Measurements from ENCODE around the gene CRELD1.

DNA sequence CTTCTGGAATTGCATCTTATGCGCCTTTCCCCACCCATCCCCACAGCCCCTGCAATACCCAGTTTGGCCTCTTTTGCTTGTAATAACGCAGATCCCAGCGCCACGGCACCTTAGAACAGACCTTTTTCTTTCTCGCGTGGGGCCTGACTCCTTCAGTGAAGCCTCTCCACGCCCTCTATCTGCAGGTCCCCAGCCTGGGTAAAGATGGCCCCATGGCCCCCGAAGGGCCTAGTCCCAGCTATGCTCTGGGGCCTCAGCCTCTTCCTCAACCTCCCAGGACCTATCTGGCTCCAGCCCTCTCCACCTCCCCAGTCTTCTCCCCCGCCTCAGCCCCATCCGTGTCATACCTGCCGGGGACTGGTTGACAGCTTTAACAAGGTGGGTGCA is 594 bp downstream of the CRELD1 start:
- TF ChIP-seq, protein P1, sequence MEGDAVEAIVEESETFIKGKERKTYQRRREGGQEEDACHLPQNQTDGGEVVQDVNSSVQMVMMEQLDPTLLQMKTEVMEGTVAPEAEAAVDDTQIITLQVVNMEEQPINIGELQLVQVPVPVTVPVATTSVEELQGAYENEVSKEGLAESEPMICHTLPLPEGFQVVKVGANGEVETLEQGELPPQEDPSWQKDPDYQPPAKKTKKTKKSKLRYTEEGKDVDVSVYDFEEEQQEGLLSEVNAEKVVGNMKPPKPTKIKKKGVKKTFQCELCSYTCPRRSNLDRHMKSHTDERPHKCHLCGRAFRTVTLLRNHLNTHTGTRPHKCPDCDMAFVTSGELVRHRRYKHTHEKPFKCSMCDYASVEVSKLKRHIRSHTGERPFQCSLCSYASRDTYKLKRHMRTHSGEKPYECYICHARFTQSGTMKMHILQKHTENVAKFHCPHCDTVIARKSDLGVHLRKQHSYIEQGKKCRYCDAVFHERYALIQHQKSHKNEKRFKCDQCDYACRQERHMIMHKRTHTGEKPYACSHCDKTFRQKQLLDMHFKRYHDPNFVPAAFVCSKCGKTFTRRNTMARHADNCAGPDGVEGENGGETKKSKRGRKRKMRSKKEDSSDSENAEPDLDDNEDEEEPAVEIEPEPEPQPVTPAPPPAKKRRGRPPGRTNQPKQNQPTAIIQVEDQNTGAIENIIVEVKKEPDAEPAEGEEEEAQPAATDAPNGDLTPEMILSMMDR (IDR thresholded peaks at IDR 0.05), result peak in 3 of 7 experiments; percentile 18 to 21 (median 20)
- no peak for TF ChIP-seq POLR2A (IDR thresholded peaks at IDR 0.05)

All from body of pancreas (tissue), 4 donors.